ENCODE data around the gene MAPK14. TPM values are rescaled to one million over a fixed set of nuclear protein-coding genes. Genes with fewer than 3 reads are reported as not detected.
A peak's percentile ranks its signal among the peaks of the same experiment; 100 is the strongest.

Gene MAPK14
- total and polyA plus RNA-seq, 9 of the 15 experiments (the other 6 are each of a cell fraction or from before 2014, with no cell fraction given), result 8.8 to 62.7 (median 35.5) TPM

DNA sequence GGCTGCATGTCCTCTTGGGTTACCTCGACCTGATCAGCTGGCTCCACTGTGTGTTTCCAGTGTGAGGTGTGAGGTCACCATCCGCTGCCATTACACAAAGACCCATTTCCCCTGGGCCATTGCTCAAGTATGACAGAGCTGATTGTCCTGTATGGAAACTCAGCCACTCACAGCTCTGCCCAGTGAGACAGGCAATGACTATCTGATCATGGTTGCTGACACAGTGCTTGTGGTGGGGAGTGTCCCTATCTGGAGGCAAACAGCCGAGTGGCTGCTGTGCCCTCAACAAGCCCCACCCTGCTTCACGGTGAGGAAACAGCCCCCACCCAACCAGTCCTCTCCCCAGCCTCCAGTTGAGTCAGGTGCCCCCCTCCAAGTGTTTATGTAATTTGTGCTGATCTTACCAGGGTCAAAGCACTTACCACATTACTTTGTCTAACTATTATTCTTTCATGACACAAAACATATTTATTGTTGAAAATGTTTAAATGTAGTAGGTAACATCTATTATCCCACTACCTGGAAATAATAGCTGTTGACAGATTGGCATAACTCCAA is 91.0 kb downstream of the MAPK14 start (continued):
- TF ChIP-seq, protein P1, sequence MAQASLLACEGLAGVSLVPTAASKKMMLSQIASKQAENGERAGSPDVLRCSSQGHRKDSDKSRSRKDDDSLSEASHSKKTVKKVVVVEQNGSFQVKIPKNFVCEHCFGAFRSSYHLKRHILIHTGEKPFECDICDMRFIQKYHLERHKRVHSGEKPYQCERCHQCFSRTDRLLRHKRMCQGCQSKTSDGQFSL (CRISPR knock-in tag; IDR thresholded peaks at IDR 0.05), result no peak
- TF ChIP-seq, protein P1 (tag; IDR thresholded peaks at IDR 0.05), result no peak
- TF ChIP-seq, protein P2, sequence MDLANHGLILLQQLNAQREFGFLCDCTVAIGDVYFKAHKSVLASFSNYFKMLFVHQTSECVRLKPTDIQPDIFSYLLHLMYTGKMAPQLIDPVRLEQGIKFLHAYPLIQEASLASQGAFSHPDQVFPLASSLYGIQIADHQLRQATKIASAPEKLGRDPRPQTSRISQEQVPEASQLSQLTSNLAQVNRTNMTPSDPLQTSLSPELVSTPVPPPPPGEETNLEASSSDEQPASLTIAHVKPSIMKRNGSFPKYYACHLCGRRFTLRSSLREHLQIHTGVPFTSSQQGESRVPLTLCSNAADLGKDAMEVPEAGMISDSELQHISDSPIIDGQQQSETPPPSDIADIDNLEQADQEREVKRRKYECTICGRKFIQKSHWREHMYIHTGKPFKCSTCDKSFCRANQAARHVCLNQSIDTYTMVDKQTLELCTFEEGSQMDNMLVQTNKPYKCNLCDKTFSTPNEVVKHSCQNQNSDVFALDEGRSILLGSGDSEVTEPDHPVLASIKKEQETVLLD (IDR thresholded peaks at IDR 0.05), result peak; percentile 61; the same call in 1 of the 2 replicates
- TF ChIP-seq, protein P3, sequence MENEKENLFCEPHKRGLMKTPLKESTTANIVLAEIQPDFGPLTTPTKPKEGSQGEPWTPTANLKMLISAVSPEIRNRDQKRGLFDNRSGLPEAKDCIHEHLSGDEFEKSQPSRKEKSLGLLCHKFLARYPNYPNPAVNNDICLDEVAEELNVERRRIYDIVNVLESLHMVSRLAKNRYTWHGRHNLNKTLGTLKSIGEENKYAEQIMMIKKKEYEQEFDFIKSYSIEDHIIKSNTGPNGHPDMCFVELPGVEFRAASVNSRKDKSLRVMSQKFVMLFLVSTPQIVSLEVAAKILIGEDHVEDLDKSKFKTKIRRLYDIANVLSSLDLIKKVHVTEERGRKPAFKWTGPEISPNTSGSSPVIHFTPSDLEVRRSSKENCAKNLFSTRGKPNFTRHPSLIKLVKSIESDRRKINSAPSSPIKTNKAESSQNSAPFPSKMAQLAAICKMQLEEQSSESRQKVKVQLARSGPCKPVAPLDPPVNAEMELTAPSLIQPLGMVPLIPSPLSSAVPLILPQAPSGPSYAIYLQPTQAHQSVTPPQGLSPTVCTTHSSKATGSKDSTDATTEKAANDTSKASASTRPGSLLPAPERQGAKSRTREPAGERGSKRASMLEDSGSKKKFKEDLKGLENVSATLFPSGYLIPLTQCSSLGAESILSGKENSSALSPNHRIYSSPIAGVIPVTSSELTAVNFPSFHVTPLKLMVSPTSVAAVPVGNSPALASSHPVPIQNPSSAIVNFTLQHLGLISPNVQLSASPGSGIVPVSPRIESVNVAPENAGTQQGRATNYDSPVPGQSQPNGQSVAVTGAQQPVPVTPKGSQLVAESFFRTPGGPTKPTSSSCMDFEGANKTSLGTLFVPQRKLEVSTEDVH (IDR thresholded peaks at IDR 0.05; ENCODE audit: low read depth, partially characterized antibody), result no peak
- no peak for TF ChIP-seq SMARCA5 (IDR thresholded peaks at IDR 0.05)
- TF ChIP-seq GABPA (tag; conservative IDR thresholded peaks at IDR 0.05; ENCODE audit: low read depth), result peak; percentile 70
- TF ChIP-seq, protein P4, sequence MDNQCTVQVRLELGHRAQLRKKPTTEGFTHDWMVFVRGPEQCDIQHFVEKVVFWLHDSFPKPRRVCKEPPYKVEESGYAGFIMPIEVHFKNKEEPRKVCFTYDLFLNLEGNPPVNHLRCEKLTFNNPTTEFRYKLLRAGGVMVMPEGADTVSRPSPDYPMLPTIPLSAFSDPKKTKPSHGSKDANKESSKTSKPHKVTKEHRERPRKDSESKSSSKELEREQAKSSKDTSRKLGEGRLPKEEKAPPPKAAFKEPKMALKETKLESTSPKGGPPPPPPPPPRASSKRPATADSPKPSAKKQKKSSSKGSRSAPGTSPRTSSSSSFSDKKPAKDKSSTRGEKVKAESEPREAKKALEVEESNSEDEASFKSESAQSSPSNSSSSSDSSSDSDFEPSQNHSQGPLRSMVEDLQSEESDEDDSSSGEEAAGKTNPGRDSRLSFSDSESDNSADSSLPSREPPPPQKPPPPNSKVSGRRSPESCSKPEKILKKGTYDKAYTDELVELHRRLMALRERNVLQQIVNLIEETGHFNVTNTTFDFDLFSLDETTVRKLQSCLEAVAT (IDR thresholded peaks at IDR 0.05), result peak in 1 of 2 experiments; percentile 66; a peak in 2 of 4 replicates
- TF ChIP-seq, protein P5, sequence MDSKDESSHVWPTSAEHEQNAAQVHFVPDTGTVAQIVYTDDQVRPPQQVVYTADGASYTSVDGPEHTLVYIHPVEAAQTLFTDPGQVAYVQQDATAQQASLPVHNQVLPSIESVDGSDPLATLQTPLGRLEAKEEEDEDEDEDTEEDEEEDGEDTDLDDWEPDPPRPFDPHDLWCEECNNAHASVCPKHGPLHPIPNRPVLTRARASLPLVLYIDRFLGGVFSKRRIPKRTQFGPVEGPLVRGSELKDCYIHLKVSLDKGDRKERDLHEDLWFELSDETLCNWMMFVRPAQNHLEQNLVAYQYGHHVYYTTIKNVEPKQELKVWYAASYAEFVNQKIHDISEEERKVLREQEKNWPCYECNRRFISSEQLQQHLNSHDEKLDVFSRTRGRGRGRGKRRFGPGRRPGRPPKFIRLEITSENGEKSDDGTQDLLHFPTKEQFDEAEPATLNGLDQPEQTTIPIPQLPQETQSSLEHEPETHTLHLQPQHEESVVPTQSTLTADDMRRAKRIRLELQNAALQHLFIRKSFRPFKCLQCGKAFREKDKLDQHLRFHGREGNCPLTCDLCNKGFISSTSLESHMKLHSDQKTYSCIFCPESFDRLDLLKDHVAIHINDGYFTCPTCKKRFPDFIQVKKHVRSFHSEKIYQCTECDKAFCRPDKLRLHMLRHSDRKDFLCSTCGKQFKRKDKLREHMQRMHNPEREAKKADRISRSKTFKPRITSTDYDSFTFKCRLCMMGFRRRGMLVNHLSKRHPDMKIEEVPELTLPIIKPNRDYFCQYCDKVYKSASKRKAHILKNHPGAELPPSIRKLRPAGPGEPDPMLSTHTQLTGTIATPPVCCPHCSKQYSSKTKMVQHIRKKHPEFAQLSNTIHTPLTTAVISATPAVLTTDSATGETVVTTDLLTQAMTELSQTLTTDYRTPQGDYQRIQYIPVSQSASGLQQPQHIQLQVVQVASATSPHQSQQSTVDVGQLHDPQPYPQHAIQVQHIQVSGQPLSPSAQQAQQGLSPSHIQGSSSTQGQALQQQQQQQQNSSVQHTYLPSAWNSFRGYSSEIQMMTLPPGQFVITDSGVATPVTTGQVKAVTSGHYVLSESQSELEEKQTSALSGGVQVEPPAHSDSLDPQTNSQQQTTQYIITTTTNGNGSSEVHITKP (IDR thresholded peaks at IDR 0.05; ENCODE audit: partially characterized antibody), result peak; percentile 58
- TF ChIP-seq TRIM28 (IDR thresholded peaks at IDR 0.05), result peak; percentile 15; the same call in 1 of the 2 replicates
- peak; percentile 67 for TF ChIP-seq CHD4 (IDR thresholded peaks at IDR 0.05; ENCODE audit: insufficient read depth, insufficient replicate concordance, low read depth, low read length, poor library complexity, severe bottlenecking)
- TF ChIP-seq, protein P6, sequence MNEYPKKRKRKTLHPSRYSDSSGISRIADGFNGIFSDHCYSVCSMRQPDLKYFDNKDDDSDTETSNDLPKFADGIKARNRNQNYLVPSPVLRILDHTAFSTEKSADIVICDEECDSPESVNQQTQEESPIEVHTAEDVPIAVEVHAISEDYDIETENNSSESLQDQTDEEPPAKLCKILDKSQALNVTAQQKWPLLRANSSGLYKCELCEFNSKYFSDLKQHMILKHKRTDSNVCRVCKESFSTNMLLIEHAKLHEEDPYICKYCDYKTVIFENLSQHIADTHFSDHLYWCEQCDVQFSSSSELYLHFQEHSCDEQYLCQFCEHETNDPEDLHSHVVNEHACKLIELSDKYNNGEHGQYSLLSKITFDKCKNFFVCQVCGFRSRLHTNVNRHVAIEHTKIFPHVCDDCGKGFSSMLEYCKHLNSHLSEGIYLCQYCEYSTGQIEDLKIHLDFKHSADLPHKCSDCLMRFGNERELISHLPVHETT (CRISPR knock-in tag; conservative IDR thresholded peaks at IDR 0.05 in 1 of 2, IDR thresholded peaks at IDR 0.05 in 1 of 2), result peak in 1 of 2 experiments; percentile 72; a peak in 2 of 4 replicates
- peak; percentile 64; the same call in 1 of the 2 replicates for TF ChIP-seq PHF21A (IDR thresholded peaks at IDR 0.05; ENCODE audit: borderline replicate concordance, low read depth)
- no peak for TF ChIP-seq BCOR (IDR thresholded peaks at IDR 0.05)
- no peak for TF ChIP-seq HEY1 (CRISPR knock-in tag; IDR thresholded peaks at IDR 0.05; ENCODE audit: borderline replicate concordance)
- TF ChIP-seq NFIC (IDR thresholded peaks at IDR 0.05), result peak; percentile 87
